DMS114 treated with DMSO at 0.1 percent for 48 hours (cell line): ENCODE data around the gene TUBA1A.
"Not testable (repeated sequence)": the region's sequence is repeated elsewhere in the genome, so short reads cannot be mapped to it uniquely, and the experiment has no call there.

Experiments
- DNase-seq: peaks from one replicate; lab custom pipeline; 2025; ENCODE audit not compliant: unreplicated experiment; lab: John Stamatoyannopoulos, UW

TUBA1A gene

DNA sequence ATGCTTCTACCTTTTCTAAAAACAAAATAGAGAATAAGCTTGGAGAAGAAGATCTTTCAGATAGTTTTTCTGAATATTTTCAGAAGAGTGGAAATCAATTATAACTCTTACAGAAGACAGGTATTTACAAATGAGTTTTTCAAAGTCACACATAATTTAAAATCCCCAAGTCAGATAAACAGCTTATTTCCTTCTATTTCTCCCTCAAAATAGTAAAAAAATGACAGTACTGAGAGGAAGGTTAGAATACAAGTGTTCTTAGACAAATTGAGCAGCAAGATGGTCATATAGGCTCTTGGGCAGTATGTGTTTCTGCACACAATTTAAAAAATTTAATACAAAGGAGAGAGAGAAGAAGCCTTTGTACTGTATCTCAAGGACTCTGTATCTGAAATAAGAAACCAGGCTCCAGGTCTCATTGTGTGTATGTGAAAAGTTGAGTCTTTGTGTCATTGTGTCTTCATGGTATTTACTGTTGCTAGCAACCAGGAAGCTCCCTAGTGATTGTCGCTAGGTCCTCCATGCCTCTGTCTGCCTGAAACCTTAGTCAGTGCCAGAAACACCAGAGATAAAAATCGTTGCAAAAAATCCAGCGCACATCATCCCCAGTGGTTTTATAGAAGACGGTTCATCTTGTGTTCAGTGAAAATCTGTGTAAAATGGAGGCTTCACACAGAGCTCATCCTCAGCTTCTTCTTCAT lies 12.9 kb upstream of the TUBA1A start:
- no peak for DNase-seq

DNA sequence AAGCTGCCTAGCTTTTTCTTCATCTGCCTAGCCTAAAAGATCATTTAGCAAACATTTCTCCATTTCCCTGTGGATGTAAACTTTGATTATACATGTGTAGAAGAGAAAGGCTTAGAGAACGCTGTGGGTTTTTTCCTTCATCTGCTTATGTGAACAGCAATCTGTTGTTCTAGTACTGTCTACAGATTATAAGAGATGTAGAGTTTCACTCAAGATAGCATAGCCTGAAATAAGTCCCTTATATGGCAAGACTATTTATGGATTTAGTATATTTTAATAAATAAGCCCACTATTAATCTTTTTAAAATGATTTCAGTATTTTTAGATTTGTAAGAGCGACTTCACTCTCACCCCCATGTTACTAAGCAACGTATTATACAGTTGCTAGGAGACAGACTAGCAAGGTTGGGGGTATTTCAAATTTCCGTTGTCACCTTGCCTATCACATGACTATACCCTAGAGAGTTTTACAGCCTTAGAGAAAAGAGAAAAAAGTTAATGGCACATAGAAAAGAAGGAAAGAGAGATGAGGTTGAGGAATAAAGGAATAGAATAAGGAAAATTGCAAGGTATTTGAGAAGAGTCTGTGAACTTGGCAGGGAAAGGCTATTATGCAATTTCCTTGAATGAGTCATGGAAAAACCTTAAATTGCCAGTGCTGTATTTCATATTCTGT lies 12.2 kb upstream of the TUBA1A start:
- no peak for DNase-seq

DNA sequence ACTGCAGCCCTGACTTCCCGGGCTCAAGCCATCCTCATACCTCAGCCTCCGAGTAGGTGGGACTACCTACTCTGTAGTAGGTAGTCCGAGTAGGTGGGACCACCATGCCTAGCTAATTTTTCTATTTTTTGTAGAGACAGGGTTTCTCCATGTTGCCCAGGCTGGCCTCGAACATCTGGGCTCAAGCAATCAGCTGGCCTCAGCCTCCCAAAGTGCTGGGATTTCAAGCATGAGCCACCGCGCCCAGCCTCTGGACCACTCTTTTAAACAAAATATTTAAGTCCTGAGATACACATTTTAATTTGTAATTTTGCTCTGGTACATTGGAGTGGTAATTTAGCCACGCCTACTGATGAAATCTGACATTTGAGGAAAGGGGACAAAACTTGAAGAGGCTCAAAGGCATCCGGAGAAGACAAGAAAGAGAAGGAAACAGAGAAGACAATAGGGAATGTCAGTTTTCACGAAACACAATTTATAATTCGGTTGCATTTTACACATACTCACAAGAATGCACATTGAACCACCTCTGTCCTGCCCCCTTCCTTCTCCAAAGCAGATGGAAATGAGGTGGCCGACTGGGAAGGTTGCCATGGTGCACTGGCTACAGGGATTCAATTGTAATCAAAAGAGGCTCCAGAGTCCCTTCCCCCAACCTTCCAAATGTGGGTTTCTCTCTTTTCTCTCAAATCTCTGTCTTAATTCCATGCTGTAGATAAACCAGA lies 9.7 kb upstream of the TUBA1A start:
- DNase-seq, result no peak

DNA sequence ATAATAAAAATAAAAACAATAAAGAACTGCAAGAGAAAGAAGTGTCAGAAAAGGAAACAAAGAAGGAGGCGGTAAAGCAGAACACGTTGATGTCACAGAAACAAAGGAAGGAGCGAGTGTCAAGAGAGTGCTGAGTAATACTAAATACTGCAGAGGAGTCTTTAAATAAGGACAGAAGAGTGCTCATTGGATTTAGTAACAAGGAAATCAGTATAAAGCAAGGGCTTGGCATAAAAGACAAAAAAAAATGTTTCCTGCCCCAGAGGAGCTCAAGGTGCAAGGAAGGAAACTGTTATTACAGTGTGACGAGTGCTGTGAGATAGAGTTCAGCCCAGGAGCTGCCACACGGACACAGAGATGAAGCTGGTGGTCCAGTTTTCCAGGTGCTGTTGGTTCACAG lies 8.4 kb upstream of the TUBA1A start:
- DNase-seq, result no peak

DNA sequence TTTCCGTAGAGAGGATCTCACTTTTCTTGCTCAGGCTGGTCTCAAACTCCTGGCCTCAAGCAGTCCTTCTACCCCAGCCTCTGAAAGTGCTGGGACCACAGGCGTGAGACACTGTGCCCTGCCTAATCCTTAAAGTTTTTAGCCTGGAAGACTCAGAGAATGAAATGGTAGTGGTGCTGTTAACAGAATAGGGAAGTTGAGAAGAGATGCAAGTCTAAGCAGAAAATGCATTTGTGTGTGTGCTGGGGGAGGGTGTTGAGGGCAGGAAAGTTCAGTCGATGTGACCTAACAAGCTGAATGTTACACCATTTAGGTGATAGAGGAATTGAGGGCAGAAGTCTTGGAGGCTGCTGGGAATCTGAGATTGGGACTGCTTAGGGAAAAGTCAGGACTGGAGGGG lies 6.9 kb upstream of the TUBA1A start:
- no peak for DNase-seq

DNA sequence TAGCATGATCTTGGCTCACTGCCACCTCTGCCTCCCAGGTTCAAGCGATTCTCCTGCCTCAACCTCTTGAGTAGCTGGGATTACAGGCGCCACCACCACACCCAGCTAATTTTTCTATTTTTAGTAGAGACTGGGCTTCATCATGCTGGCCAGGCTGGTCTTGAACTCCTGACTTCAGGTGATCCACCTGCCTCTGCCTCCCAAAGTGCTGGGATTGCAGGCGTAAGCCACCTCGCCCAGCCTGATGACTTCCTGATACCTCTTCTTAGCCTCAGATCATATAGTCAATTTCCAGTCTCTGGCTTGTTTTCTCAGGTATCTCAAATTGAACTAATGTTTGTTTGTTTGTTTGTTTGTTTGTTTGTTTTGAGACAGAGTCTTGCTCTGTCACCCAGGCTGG lies 4.9 kb upstream of the TUBA1A start:
- DNase-seq, result not testable (repeated sequence)

DNA sequence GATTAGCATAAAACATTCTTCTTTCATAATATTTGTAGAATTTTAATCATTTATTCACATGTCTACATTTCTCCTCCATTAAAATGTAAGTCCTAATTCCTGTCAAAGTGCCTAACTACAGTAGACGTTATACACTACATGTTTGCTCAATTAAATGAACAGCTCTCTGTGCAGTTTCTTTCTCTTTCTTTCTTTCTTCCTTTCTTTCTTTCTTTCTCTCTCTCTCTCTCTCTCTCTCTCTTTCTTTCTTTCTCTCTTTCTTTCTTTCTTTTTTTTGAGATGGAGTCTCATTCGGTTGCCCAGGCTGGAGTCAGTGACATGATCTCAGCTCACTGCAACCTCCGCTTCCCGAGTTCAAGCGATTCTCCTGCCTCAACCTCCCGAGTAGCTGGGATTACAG lies 2.6 kb upstream of the TUBA1A start:
- not testable (repeated sequence) for DNase-seq

DNA sequence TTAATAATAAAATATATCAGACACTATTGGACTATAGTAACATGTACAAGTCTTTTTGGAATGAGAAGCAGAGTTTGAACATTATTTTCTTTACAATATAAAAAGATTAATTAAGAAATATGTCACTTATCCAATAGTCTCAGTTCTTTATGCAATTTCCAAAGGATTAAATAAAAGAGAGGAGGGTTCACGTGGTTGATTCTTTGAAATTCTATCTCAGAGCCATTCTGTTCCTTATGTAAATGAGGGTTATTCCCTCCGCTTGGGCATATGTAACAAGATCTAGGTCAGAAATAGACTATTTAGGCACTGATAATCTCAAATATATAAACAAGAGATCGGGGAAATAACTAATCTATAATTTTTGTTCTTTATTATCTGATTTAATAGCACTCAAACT lies 2.1 kb upstream of the TUBA1A start:
- DNase-seq, result no peak

DNA sequence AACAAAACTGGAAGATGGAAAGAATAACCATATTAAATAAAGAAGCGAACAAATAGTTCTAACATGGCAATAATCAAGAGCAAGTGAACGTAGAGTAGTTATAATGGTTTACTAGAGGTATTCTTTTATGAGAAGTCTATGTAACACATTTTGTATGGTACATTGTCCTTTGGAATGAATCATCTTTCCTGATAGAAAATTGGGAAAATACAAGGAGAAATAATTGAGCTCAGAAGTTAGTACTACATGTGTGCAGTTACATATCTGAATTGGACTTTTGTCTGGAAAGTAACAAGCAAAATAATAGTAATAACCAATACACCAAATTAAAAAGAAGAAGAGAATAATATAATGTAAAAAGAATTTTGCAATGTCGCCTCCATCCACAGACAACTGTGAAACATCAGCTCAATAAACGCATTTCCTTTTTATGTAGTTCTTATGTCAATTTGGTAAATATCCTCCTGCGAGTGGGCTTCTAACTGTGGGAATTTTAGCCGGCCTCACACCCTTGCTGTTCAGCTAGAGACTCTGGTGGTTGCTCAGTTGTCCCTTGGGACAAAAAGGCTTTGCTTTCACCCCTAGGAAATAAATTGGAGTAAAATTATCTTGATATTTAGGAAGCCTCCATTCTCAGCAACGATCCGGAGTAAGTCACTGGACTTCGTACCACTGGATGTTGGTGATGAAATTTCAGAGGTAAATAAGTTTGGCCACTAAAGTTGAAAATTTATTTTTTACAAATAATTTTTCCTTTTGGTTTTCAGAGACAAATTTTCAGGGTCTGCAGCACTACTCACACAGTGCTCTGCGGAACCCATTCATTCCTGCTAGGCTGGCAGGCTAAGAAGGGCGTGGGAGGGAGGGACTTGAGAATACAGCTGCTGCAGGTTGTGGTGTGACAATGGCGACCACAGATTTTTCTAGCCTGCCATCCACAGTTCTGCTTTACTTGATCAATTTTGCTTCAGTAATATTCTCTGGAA lies 1.1 kb upstream of the TUBA1A start:
- DNase-seq, result no peak

DNA sequence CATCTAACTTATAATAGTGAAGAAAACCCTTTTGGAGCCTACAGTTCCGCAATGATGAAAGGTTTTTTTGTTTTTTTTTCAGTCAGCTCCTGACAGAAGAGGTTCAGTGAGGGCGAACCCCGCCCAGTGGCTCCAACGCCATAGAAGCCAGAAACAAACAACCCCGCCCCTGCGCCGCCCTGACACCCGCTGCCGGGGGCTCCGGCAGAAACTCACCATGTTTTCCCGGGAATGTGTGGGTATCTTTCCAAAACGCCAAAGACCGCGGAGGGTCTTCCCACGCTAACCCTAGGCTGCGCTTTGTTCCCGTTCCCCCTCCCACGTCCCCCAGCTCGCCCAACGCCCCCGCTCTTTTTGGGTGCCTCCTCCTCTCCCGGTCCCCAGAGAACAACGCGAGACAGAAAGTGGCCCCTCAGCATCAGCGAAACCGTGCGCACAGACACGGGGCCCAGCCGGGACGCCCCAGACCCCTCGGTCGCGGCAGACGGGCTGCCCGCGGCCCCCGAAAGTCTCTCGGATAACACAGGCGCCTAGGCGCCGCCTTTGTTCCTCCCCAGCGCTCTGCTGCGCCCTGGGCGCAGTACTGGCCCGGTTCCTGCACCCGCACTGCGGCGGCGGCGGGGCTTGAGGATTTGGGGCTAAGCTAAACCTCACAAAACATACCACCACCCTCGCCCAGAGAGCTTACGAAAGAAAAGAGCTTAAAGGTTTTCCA lies 522 bp downstream of the TUBA1A start:
- peak; percentile 68 for DNase-seq

DNA sequence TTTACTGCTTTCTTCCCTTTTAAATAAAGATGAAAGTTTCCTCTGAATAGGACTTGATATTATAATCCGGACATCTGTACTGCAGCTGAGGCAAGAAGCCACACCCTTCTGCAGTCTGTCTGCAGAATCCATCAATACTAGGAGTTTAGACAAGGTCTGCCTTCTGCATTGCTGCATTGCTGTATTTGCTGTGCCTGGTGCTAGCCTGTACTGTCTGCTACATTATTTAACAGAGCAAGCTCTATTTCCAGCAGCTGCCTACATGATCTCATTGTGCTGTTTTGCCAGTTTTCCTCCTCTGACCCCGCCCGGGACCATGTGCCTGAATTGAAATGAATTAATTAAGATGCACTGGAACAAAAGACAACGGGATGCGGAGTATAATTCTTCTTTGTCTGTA lies 1.7 kb downstream of the TUBA1A start:
- DNase-seq, result no peak

DNA sequence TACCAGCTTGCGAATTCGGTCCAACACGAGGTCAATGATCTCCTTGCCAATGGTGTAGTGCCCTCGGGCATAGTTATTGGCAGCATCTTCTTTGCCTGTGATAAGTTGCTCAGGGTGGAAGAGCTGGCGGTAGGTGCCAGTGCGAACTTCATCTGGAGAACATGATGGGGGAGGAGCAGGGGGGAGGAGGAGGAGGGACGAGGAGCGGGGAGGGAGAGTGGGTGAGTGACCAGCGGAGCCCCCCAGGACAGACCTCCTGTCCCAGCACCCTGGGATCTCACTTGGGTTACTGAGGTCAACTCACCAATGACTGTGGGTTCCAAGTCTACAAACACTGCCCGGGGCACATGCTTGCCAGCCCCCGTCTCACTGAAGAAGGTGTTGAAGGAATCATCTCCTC lies 2.6 kb downstream of the TUBA1A start:
- not testable (repeated sequence) for DNase-seq

DNA sequence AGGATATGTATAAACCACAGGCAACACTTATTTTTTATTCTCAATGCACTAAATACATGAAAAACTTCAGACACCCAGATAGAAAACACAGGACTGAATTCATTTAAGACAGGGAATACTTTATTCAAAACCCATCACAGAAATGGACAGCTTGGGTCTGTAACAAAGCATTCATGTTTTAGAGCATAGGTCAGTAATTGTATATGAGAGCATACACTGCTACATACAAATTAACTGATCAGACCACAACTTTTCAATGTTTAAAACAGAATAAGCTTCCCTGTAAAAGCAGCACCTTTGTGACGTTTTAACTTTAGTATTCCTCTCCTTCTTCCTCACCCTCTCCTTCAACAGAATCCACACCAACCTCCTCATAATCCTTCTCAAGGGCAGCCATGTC lies 4.2 kb downstream of the TUBA1A start:
- DNase-seq, result not testable (repeated sequence)

DNA sequence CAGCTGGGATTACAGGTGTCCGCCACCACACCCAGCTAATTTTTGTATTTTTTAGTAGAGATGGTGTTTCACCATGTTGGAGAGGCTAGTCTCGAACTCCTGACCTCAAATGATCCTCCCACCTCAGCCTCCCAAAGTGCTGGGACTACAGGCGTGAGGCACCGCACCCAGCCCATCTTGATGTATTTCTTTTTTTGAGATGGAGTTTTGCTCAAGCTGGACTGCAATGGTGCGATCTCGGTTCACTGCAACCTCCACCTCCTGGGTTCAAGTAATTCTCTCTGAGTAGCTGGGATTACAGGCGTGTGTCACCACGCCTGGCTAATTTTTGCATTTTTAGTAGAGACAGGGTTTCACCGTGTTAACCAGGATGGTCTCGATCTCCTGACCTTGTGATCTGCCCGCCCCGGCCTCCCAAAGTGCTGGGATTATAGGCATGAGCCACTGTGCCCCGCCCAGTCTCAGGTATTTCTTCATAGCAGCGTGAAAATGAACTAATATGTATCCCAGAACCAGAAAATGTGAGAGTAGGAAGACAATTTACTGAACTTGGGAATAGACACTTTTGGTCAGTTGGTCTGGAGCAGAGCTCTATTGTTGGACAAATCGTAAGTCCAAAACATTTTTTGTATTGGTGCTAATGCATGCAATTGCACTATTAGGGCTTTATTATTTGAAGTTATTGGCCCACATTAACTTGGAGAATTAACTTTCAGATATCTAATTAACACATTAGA lies 5.5 kb downstream of the TUBA1A start:
- not testable (repeated sequence) for DNase-seq

DNA sequence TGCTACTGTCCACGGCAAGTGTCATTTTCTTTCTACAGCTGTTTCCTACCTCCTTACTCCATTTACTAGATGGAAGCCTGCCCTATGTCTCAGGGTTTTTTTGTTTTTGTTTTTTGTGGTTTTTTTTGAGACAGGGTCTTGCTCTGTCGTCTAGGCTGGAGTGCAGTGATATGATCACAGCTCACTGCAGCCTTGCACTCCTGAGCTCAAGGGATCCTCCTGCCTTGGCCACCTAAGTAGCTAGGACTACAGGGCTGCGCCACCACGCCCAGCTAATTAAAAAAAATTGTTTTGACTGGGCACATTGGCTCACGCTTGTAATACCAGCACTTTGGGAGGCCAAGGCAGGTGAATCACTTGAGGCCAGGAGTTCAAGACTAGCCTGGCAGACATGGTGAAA lies 14.7 kb downstream of the TUBA1A start:
- DNase-seq, result no peak

DNA sequence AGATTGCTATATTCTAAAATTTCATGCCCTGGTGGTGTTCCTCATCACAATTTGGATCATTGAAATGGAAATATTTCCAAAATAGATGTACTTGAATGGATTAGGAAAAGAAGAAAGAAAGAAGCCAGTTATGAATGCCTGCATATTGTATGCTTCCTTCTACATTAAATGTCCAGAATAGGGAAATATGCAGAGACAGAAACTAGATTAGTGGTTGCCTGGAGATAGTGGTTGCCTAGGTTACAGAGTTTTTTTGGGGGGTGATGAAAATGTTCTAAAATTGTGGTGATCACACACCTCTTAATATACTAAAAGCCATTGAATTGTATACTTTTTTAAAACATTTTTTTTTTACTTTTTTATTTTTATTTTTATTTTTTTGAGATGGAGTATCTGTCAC lies 18.0 kb downstream of the TUBA1A start:
- no peak for DNase-seq

DNA sequence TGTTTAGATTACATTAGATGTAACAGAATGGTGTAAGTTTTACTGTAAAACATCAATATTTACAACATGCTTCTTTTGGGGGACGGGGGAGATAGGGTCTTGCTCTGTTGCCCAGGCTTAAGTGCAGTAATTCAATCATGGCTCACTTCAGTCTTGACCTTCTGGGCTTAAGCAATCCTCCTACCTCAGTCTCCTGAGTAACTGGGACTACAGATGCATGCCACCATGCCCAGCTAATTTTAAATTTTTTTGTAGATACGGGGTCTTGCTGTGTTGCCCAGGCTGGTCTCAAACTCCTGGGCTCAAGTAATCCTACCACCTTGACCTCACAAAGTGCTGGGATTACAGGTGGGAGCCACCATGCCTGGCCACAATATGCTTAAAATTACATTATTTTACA lies 23.8 kb downstream of the TUBA1A start:
- DNase-seq, result no peak

DNA sequence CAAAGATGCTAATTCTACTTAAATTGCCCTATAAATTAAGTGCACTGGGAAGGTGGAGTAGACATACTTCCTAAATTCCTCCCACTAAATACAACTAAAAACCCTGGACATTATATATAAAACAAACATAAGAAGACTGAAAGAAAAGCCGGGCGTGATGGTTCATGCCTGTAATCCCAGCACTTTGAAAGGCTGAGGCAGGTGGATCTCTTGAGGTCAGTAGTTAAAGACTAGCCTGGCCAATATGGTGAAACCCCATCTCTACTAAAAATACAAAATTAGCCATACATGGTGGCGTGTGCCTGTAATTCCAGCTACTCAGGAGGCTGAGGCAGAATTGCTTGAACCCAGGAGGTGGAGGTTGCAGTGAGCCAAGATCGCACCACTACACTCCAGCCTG lies 27.0 kb downstream of the TUBA1A start:
- DNase-seq, result not testable (repeated sequence)

DNA sequence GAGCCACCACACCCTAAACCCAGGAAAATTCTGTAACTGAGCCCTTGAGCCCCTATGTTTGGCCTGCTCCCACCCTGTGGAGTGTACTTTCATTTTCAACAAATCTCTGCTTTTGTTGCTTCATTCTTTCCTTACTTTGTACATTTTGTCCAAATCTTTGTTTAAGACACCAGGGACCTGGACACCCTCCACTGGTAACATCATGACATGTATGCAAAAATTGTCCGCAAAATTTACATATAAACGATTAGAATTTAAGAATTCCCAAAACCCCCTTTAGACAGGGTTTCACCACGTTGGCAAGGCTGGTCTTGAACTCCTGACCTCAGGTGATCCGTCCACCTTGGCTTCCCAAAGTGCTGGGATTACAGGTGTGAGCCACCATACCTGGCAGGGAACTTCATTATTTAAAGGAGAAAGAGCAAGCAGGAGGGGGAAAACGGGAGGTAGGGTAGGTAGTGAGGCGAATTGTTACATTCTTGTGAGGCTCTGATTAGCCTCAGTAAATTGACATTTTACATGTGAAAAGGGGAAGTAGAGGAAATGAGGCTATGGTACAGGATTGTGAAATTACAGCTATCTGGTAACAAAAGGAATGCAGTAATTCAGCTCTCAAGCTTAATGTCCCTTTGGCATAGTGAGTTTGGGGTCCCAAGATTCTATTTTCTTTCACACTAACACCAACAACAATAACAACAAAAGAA lies 27.6 kb downstream of the TUBA1A start:
- DNase-seq, result no peak
